ENCODE measurements around the gene CNTN4.

DNA sequence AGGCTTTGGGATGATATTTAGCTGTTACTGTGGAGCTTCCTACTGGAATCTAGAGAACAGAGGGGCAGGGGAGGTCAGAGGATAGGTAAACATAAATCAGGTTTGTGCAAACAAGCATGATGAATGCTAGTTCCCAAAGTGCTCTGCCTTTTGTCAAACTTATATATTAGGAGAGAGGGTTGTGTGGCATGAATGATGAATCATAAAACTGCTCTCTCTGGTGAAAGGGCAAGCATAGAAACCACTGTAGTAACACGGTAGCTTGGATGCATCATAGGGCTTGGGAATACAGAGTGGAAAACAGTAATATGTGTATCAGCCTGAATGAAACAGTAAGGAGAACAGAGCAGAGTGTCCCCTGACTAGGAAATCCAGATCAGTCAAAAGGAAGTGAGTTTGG lies 524.8 kb downstream of the CNTN4 start:
- TF ChIP-seq, protein P1, sequence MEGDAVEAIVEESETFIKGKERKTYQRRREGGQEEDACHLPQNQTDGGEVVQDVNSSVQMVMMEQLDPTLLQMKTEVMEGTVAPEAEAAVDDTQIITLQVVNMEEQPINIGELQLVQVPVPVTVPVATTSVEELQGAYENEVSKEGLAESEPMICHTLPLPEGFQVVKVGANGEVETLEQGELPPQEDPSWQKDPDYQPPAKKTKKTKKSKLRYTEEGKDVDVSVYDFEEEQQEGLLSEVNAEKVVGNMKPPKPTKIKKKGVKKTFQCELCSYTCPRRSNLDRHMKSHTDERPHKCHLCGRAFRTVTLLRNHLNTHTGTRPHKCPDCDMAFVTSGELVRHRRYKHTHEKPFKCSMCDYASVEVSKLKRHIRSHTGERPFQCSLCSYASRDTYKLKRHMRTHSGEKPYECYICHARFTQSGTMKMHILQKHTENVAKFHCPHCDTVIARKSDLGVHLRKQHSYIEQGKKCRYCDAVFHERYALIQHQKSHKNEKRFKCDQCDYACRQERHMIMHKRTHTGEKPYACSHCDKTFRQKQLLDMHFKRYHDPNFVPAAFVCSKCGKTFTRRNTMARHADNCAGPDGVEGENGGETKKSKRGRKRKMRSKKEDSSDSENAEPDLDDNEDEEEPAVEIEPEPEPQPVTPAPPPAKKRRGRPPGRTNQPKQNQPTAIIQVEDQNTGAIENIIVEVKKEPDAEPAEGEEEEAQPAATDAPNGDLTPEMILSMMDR (IDR thresholded peaks at IDR 0.05): no peak
- TF ChIP-seq POLR2A (IDR thresholded peaks at IDR 0.05; ENCODE audit: low read depth): no peak
